Vagina (tissue), 2 donors: Measurements from ENCODE around the gene CD8B2.

ENCODE experiments used
- POLR2A ChIP-seq, 2 donors: fragments of 450-650 bp; IDR thresholded peaks; one replicate each; pipeline ENCODE4 v1.6.1; 2017; ENCODE audit warnings: antibody characterized with exemption in 2 of 2, mild to moderate bottlenecking in 2 of 2, moderate library complexity in 2 of 2
- TF ChIP-seq, protein P1 (sequence below), 3 experiments: fragments of 450-650 bp in 2 of 3; fragments of 200-600 bp in 1 of 3; sonication (generic) in 1 of 3; IDR thresholded peaks; one replicate each; pipeline ENCODE4 v1.5.1; 2017 to 2019; ENCODE audit warnings: antibody characterized with exemption in 3 of 3, mild to moderate bottlenecking in 2 of 3, moderate library complexity in 2 of 3

DNA sequence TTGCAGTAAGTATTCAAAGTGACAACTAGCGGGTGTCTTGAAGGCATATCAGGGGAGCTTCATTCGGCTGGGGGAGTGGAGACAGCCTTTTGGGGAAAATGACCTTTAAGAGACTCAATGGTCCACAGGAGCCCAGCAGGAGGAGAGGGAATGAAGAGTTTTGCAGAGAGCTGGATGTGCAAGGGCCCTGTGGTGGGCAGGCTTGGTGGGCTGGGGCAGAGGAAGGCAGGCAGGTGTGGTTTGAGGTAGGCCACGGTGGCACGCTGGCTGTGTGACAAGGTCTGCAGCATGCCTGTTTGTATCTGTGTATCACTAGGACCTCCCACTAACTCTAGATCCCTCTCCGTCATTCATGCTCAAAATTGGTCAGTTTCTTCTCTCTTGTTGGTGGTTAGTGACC lies 53.7 kb downstream of the CD8B2 start:
- TF ChIP-seq, protein P1, sequence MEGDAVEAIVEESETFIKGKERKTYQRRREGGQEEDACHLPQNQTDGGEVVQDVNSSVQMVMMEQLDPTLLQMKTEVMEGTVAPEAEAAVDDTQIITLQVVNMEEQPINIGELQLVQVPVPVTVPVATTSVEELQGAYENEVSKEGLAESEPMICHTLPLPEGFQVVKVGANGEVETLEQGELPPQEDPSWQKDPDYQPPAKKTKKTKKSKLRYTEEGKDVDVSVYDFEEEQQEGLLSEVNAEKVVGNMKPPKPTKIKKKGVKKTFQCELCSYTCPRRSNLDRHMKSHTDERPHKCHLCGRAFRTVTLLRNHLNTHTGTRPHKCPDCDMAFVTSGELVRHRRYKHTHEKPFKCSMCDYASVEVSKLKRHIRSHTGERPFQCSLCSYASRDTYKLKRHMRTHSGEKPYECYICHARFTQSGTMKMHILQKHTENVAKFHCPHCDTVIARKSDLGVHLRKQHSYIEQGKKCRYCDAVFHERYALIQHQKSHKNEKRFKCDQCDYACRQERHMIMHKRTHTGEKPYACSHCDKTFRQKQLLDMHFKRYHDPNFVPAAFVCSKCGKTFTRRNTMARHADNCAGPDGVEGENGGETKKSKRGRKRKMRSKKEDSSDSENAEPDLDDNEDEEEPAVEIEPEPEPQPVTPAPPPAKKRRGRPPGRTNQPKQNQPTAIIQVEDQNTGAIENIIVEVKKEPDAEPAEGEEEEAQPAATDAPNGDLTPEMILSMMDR (IDR thresholded peaks at IDR 0.05): no peak
- no peak for TF ChIP-seq POLR2A (IDR thresholded peaks at IDR 0.05)
